ENCODE results near the gene ZNF496.

The ZNF496 gene

GRCh38 chr1:247347477-247348222 lies 16.0 kb upstream of the ZNF496 start:
- TF ChIP-seq CTCF (IDR thresholded peaks at IDR 0.05; ENCODE audit: control extremely low read depth, extremely low read depth, low read depth, missing control alignments): no peak
- DNase-seq (ENCODE audit: extremely low spot score): no peak
- ChIA-PET POLR2A (no interaction called here), CTCF (interaction anchor here (2.7 kb wide), 1 partner anchor 26 kb away, joined by 8 read pairs; no protein-coding TSS in a partner anchor)

GRCh38 chr1:247345881-247346280 lies 14.2 kb upstream of the ZNF496 start:
- TF ChIP-seq CTCF (IDR thresholded peaks at IDR 0.05; ENCODE audit: control extremely low read depth, extremely low read depth, low read depth, missing control alignments): no peak
- POLR2A ChIA-PET: no interaction called here
- no peak for DNase-seq (ENCODE audit: extremely low spot score)
- CTCF ChIA-PET: interaction anchor here (2.7 kb wide), 1 partner anchor 27 kb away, joined by 8 read pairs; no protein-coding TSS in a partner anchor

- DNase-seq (ENCODE audit: extremely low spot score): no peak
- no peak for TF ChIP-seq CTCF (IDR thresholded peaks at IDR 0.05; ENCODE audit: control extremely low read depth, extremely low read depth, low read depth, missing control alignments)
- CTCF ChIA-PET: interaction anchor here (1.0 kb wide), 1 partner anchor 46 kb away, joined by 3 read pairs; no protein-coding TSS in a partner anchor
- POLR2A ChIA-PET: no interaction called here
These were observed 12.1 kb upstream of the ZNF496 start for GRCh38 chr1:247343801-247344200.

GRCh38 chr1:247338723-247339275 lies 7.1 kb upstream of the ZNF496 start:
- CTCF ChIA-PET: interaction anchor here (1.4 to 1.8 kb wide), 2 partner anchors 11 to 14 kb away, joined by 3 to 5 read pairs; no protein-coding TSS in a partner anchor
- POLR2A ChIA-PET: no interaction called here
- DNase-seq (ENCODE audit: extremely low spot score): no peak
- TF ChIP-seq CTCF (IDR thresholded peaks at IDR 0.05; ENCODE audit: control extremely low read depth, extremely low read depth, low read depth, missing control alignments): no peak

GRCh38 chr1:247337961-247338360 lies 6.3 kb upstream of the ZNF496 start:
- no peak for DNase-seq (ENCODE audit: extremely low spot score)
- TF ChIP-seq CTCF (IDR thresholded peaks at IDR 0.05; ENCODE audit: control extremely low read depth, extremely low read depth, low read depth, missing control alignments): no peak
- ChIA-PET POLR2A (no interaction called here), CTCF (no interaction called here)

GRCh38 chr1:247337250-247337746 lies 5.6 kb upstream of the ZNF496 start:
- POLR2A ChIA-PET: no interaction called here
- CTCF ChIA-PET: interaction anchor here (1.4 kb wide), 1 partner anchor 12 kb away, joined by 3 read pairs; no protein-coding TSS in a partner anchor
- no peak for DNase-seq (ENCODE audit: extremely low spot score)

More at GRCh38 chr1:247337250-247337746, 5.6 kb upstream of the ZNF496 start:
- TF ChIP-seq CTCF (IDR thresholded peaks at IDR 0.05; ENCODE audit: control extremely low read depth, extremely low read depth, low read depth, missing control alignments): no peak
